ENCODE results near the gene SRSF7.
A peak's percentile ranks its signal among the peaks of the same experiment; 100 is the strongest.
"Not testable (repeated sequence)": the region's sequence is repeated elsewhere in the genome, so short reads cannot be mapped to it uniquely, and the experiment has no call there.

SRSF7 gene

DNA sequence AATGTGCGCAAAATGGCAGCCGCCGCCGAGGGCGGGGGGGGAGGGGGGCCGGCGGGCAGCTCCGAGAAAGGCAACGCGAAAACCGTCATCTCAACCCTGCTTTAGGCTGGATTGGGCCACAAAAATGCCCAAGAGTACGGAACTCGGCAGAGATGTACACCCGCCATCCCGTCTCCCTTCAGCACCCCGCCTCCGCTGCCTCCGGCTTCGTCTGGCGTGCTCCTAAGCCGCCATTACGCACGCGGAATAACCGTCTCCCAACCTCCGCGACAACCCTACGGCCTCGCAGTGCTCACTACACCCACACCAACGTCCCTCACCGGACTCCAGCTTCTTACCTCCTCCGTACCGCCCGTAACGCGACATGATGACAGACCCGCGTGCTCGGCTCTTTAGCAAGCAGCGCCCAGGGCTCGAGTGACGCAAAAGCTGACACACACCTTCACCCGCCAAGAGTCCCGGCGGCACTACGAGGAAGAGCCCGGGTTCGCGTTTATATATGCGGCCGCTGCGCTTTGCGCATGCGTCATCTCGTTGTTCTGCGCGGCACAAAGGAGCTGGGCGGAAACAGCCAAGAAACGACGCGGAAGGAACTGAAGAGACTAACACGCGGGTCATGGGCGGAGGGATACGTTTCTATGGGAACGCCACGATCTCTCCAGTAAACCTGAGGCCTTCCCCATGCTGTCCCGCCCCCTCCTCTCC is at the start of gene SRSF7:
Gene SRSF7, minus strand, starts transcription at position 471 of the 705 bp plus-strand sequence. Its CDS starts 105 bp downstream, at position 366.
- TF ChIP-seq, protein P1, sequence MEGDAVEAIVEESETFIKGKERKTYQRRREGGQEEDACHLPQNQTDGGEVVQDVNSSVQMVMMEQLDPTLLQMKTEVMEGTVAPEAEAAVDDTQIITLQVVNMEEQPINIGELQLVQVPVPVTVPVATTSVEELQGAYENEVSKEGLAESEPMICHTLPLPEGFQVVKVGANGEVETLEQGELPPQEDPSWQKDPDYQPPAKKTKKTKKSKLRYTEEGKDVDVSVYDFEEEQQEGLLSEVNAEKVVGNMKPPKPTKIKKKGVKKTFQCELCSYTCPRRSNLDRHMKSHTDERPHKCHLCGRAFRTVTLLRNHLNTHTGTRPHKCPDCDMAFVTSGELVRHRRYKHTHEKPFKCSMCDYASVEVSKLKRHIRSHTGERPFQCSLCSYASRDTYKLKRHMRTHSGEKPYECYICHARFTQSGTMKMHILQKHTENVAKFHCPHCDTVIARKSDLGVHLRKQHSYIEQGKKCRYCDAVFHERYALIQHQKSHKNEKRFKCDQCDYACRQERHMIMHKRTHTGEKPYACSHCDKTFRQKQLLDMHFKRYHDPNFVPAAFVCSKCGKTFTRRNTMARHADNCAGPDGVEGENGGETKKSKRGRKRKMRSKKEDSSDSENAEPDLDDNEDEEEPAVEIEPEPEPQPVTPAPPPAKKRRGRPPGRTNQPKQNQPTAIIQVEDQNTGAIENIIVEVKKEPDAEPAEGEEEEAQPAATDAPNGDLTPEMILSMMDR (IDR thresholded peaks at IDR 0.05; ENCODE audit: low read depth, low read length) = no peak
- H3K4me3 ChIP-seq (ENCODE audit: low read depth, low read length) = peak within 1 kb of the TSS; percentile 97

- TF ChIP-seq, protein P1 (IDR thresholded peaks at IDR 0.05; ENCODE audit: low read depth, low read length) = no peak
- no peak overlapping the region for H3K4me3 ChIP-seq (ENCODE audit: low read depth, low read length)
Observed at GRCh38 chr2:38797953-38798352, 46.8 kb upstream of the SRSF7 start.

DNA sequence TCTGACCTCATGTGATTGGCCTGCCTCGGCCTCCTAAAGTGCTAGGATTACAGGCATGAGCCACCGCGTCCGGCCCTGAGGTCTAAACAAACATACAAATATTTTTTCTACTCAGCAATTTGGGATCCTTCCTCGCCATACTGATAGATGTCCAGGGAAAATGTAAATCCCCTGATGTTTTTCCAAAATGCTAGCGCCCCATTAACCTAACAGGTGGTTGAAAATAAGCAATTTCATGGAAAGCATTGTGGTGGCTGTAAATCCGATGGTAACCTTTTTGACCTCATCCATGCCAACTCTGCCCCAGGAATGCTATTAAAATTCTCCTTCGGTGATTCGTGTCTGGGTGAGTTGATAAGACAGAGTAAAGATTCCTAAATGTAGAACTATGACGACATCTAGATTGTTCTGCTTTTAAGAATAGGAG is 46.1 kb upstream of the SRSF7 start:
- TF ChIP-seq, protein P1 (IDR thresholded peaks at IDR 0.05; ENCODE audit: low read depth, low read length) = no peak
- no peak overlapping the region for H3K4me3 ChIP-seq (ENCODE audit: low read depth, low read length)

DNA sequence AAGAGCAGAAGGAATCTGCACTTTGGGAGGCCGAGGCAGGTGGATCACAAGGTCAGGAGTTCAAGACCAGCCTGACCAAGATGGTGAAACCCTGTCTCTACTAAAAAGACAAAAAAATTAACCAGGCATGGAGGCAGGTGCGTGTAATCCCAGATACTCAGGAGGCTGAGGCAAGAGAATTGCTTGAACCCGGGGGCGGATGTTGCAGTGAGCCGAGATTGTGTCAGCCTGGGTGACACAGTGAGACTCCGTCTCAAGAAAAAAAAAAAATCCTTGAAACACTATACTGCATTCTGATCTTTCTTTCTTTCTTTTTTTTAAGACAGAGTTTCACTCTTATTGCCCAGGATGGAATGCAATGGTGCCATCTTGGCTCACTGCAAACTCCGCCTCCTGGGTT is 43.9 kb upstream of the SRSF7 start:
- H3K4me3 ChIP-seq (ENCODE audit: low read depth, low read length) = not testable (repeated sequence)

DNA sequence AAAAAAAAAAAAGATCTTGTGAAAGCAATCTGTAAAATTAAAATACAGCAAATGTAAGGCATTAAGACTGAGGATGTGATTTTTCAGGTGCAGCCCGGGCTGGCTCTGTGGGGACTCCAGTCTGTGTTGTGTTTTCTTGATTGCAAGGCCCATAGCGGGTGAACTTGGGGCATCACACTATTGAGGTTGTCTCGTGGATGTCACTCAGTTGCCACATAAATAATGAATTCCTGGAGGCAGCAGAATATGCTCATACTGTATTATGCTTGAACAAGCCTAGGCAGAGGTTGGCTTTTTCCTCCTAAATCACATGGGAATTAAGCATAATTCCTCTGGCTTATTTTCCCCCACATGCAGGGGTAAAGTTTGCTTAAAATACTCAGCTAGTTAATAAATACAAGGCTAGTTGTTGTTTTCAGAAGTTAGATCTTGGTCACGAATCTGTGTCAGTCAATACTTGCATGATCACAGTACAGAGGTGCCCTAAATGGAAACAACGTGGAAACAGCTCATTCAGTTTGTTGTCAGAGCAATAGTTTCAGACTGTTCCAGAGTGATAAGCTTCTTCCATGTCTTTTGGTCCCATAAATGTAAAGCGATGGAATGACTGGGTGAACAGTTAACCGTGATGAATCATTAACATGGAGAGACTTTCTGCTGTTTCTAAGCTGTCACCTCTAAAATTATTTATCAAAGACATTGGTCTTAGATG is 43.2 kb upstream of the SRSF7 start:
- TF ChIP-seq, protein P1 (IDR thresholded peaks at IDR 0.05; ENCODE audit: low read depth, low read length) = no peak

GRCh38 chr2:38793511-38793910 is 42.4 kb upstream of the SRSF7 start:
- no peak overlapping the region for H3K4me3 ChIP-seq (ENCODE audit: low read depth, low read length)
- TF ChIP-seq, protein P1 (IDR thresholded peaks at IDR 0.05; ENCODE audit: low read depth, low read length) = no peak

More for the DNA sequence above, 43.2 kb upstream of the SRSF7 start:
- no peak overlapping the region for H3K4me3 ChIP-seq (ENCODE audit: low read depth, low read length)

DNA sequence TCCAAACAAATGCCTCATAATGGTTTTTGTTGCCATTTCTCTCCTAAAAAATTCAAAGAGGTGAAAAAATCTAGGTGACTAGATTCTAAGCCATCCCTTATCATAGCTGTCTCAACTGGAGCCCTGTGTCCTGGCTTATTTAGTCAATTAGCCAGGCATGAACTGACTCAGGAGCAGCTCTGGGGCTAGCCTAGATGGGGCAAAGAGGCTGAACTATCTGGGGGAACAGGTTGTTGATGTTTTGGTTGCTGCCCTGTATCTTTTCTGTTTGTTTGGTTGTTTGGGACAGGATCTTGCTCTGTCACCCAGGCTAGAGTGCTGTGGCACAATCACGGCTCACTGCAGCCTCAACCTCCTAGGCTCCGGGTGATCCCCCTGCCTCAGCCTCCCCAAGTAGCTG is 41.6 kb upstream of the SRSF7 start:
- H3K4me3 ChIP-seq (ENCODE audit: low read depth, low read length) = no peak overlapping the region
- TF ChIP-seq, protein P1 (IDR thresholded peaks at IDR 0.05; ENCODE audit: low read depth, low read length) = no peak

DNA sequence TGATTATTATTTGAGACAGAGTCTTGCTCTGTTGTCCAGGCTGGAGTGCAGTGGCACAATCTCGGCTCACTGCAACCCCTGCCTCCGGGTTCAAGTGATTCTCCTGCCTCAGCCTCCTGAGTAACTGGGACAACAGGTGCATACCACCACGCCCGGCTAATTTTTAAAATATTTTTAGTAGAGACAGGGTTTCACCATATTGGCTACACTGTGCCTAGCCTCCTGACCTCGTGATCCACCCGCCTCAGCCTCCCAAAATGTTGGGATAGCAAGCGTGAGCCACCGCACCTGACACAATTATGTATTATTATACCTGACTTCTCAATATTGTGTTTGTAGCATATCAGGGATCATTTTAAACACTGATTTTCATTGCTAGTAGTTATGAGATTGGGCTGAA is 41.2 kb upstream of the SRSF7 start:
- H3K4me3 ChIP-seq (ENCODE audit: low read depth, low read length) = not testable (repeated sequence)
